NCI-H2081 (cell line): ENCODE measurements around the gene PLCG1.
"Not testable (repeated sequence)": the region's sequence is repeated elsewhere in the genome, so short reads cannot be mapped to it uniquely, and the experiment has no call there.

Source experiments
- DNase-seq, 2 experiments: peaks; one replicate each; lab custom pipeline; 2025; lab: John Stamatoyannopoulos, UW

Gene PLCG1

DNA sequence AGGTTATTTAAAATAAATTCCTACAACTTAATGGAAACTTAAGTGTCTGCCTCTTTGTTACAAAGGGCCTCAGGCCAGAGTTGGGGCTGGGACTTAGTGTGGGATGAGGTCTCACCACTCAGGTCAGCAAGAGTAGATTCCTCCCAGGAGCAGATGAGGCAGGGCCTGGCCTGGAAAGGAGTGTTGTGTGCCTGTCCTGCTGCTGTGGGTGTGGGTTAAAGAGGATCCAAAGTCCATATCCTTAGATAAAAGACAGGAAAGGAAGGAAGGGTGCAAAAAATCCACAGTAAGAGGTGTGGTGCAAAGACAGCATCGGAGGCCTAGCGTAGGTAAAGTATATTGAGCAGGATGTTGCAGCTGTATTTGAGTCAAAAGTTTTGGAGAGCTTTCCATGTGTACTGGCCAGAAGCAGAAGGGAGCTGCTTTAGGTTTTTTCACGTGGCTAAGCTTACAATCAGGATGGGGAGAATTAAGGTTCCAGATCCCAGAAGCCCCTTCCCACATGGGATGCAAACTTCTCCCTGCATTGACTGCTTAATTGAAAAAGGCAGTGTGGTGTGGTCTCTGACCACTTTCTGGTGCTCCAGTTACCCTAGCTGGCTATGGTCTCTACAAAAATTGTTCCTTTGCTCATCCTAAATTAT lies 12.8 kb upstream of the PLCG1 start:
- DNase-seq: no peak

DNA sequence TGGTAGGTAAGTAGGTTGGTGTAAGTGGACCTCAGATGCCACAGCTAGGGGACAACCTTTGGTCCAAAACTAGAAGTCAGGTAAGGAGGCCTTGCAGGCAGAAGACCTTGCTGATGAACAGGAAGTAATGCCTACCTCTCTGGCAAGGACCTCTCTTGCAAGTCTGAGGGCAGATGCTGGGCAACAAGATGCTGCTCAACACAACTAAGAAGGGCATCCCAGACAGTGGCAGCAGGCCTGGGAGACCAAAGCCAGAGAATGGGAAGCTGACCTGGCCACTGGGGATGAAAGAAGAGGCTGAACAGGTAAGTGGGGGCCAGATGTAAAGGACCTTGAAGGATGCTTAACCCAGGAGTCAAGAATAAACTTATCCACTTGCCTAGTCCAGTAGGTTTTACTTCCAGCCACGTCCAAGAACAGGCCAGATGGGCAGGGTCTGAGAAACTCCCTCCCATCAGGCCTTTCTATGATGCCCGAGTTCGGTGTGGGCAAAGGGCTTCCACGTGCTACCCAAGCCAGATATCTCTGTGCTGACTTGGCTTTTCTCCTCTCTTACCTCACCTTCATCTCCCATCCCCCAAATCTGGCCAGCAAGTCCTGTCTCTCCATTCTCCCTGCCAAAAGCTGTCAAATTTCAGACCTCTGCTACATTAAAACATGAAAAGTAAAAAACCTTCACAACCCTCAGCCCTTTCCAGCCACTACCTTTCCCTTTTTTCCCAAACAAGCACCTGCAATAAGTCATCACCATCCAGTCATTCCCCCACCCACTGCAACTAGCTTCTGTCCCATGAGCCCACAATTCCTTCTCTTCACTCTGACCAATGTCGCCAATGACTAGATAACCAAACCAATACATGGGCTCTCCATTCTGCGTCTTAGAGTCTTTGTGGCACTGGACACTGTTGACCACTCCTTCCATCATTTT lies 11.5 kb upstream of the PLCG1 start:
- DNase-seq: no peak

DNA sequence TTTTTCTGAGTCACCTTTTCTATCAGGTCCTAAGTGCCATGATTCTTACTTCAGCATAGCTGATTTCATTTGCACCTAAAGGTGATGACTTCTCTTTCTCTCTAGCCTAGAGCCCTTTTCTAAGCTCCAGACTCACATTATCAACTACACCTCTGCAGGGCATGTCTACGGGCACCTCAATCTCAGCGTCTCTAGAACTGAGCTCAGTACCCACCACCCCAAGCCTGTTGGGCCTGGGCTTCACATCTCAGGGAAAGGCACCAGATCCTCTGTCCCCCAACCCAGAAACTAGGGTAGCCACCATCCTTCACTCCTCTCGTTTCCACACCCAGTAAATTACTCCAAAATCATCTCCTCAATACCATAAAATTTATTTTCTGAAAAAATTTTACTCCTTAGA lies 10.6 kb upstream of the PLCG1 start:
- no peak for DNase-seq

DNA sequence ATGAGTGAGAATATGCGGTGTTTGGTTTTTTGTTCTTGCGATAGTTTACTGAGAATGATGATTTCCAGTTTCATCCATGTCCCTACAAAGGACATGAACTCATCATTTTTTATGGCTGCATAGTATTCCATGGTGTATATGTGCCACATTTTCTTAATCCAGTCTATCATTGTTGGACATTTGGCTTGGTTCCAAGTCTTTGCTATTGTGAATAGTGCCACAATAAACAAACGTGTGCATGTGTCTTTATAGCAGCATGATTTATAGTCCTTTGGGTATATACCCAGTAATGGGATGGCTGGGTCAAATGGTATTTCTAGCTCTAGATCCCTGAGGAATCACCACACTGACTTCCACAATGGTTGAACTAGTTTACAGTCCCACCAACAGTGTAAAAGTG lies 9.0 kb upstream of the PLCG1 start:
- not testable (repeated sequence) for DNase-seq

DNA sequence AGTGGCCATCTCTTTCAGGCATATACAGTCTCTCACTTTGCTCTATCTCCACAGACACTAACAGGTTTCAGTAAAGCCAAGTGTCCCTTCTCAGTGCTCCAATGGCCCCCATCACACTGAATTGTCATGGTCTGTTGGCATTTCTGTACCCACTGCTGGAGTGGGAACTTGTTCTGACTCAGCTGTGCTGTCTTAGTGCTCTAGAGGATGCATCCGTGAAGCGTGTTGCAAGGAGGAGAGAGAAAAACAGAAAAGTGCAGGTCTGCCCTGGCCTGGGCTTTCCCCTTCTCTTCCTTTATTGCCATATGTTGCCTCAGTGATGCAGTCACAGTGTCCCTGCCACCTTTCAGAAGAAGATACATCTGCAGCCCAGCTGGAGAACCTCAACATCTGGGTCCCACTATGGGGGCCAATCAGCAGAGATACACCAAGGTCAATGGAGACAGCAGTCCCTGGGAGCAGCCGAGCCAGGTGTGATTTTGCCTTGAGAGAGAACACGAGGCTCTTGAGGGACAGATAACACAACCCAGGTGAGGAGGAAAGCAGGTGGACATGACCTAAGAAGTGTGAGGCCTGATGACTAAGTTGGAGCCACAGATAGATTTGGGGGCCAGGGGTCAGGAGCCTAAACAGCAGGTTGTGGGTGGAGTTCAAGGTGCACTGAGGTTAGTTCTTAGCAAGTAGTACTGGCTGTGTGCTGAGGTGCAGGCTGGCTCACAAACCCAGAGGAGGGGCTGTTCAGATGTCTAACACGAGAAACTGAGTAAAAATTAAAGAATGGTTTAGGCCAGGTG lies 5.6 kb upstream of the PLCG1 start:
- no peak for DNase-seq

DNA sequence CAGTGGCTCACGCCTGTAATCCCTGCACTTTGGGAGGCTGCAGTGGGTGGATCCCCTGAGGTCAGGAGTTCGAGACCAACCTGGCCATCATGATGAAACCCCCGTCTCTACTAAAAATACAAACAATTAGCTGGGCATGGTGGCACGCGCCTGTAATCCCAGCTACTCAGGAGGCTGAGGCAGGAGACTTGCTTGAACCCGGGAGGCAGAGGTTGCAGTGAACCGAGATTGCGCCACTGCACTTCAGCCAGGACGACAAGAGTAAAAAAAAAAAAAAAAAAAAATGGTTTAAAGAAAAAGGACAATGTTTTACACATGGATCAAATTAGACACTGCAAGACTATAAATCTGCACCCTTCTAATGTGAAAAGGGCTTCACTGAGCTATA lies 5.0 kb upstream of the PLCG1 start:
- not testable (repeated sequence) for DNase-seq

DNA sequence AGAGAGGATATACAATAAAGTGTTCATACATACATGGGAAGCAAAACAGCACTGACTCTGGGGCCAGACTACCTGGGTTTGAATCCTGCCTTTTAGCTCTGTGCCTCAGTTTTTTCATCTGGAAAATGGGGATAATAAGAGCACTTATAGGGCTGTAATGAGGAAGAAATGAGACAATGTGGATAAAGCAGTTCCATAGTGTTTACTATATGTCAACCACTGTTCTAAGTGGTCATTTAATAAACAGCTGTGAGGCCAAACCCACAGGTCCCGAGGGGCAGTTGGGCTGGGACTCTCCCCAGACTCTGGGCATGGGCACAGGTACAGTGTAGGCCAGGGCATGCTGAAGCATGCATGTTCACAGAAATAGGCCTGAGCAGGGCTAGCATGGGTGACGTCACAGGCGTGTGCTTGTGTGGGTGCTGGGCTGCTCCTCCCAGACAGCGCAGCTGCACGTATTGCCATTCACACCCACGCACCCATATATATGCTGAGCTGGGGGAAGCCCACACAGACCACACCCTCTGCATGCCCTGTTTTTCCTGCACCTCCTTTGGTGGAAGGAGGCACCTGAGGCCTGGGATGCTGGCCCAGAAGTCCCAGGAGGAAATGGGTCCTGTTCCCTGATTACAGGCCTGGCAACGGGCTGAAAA lies 3.5 kb upstream of the PLCG1 start:
- no peak for DNase-seq

DNA sequence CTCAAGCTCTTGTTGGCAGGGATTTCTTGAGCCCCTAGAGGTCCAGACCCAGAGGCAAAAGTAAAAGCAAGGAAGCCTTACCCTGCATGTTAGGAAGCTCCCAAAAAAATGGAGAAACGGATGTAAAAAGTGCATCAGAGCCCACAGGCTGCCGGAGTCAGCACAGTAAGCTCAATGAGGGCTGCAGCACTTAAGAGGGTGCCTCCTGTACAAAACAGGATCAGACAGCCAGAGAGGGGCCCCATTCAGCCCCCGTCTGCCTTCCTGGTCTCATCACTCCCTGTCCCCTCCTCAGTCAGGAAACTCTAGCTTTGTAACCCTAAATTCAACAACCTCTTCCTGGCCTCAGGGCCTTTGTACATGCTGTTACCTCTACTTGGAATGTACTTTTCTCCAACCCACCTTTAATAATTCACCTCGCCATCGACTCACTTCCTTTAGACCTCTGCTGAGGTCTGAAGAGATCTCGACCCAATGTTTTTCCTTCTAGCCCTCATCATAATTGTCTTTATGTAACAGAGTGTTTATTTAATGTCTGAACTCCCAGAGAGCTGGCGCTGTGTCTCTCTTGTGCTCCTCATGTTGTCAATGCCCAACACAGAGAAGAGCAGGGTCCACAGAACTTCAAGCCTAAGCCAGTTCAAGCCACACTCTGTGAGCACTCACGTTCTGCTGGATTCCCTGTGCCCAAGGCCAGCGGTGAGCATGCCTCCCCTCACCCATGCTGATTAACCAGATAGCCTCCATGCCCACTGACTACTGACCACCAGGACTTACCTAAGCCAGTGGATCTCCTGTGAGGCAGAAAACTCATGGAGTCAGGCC lies 2.8 kb upstream of the PLCG1 start:
- no peak for DNase-seq

DNA sequence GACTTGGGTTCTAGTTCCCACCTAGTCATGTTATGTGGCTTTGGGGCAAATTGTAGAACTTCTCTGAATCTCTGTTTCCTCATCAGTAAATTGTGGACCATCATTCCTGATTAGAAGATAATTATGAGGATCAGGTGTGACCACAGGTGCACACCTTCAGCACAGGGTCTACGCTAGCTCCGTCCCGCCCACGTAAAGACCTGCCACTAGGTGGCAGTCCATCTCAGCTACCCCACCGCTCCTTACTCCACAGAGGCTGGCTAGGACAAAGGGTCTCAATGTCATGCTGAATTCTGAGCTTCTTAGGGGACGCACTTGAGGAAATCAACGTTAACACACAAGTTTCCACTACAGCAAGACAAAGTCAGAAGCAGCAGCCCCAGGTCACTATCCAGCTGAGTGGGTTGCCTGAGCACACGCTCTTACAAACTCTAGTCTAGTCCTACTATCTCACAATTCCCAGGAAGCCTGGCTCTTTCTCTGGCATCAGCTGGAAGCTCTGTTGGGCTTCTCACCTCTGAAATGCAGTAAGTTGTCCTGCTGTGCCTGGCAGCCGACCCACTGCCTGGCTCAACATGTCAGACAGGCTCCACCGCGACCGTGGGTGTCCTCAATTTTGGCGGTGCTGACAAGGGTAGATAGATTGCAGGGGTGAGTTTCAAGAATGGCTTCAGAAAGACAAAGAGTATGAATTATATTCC lies 2.0 kb upstream of the PLCG1 start:
- DNase-seq: peak; percentile 4 to 17

DNA sequence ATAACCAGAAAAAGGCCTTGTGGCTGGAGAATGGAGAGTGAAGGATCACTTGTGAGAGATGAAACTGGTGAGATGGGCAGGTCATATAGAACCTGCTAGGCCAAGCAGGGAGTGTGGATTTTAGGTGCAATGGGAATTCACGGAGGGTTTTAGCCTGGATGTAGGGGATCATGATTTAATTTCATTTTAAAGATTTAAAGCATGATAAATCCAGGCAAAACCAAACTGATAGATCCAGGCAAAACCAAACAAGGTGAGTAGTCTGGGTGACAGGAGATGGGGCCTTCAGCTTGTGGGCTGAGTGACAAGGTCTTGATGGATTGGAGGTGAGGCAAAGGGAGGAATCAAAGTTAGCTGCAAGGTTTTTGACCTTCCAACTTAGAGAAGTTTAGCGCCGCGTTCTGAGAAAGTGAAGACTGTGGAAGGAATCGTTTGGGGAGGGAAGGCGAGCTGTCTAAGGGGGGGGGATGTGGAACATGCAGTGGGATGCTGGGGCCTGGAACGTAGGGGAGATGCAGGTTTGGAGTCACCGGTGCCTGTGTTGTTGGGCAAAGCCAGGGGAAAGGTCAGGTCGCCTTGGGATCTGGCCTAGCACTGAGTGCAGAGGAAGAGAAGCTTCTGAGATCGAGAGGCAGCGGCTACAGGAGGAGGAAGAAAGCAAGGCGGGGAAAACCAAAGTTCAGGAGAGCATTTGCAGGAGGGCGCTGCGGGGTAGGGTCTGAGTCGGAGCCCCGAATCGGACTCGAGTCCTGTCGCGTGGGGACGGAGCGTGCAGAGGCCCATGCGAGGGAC lies 1.3 kb upstream of the PLCG1 start:
- no peak for DNase-seq

DNA sequence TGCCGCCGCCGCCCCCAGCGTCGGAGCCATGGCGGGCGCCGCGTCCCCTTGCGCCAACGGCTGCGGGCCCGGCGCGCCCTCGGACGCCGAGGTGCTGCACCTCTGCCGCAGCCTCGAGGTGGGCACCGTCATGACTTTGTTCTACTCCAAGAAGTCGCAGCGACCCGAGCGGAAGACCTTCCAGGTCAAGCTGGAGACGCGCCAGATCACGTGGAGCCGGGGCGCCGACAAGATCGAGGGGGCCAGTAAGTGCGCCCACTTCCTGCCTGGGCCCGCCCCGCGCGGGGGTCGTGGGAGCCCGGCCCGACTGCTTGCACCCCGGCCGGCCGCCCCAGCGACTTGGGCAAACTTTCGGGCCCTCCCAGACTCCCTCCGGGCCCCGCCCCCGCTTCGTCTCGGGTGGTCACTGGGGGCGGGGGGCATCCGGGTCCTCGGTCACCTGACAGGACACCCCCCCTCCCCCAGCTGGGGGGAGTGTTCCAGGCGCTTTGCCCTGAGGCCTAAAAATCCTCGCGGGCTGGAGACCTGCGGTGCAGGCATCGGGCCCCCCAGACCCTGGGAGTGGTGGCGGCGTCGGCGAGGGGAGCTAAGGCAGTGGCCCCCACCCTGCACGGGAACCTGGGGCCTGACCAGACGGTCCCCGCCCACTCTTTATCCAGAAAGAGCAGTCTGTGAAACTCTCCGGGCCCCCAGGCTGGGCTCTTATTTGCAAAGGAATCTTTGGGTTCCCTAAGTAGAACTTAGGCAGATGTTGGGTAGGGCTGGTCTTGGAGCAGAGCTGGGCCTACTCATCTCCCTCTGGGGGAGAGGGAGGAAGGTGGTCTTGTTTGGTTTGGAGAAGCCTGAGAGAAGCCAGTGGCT lies 501 bp downstream of the PLCG1 start:
- DNase-seq: peak; percentile 62 to 63

DNA sequence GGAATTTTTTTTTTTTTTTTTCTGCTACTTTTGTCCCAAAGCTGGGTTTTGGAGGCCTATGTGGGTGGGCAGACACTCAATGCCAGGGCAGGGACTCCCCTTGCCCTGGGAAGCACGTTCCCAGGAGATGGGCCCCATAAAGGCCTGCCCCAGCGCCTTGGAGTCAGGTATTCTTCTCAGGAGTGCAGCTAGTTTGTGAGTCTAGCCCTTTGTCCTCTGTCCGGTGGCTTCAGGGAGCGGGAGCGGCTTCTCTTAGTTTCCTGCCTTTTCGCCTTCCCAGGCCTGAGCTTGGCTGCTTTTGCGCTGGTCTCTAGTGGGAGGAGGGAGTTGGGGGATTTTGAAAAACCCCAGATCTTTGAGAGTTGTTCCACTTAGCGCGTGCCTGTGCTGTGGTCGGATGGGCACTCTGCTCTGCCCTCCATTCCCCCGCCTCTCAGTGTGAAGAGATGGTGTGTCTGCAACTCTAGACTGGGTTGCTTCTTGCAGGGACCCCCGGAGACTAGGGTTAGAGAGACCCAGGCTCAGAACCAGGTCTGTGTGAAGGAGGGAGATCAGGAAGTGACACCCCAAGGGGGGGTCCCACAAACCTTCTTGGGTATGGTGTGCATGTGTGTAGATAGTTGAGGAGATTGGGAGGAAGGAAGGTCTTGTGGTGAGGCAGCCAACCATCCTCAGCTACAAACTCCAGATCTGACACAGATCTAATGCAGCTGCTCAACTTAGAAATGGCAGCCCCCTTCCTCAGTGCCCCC lies 1.3 kb downstream of the PLCG1 start:
- DNase-seq: no peak

DNA sequence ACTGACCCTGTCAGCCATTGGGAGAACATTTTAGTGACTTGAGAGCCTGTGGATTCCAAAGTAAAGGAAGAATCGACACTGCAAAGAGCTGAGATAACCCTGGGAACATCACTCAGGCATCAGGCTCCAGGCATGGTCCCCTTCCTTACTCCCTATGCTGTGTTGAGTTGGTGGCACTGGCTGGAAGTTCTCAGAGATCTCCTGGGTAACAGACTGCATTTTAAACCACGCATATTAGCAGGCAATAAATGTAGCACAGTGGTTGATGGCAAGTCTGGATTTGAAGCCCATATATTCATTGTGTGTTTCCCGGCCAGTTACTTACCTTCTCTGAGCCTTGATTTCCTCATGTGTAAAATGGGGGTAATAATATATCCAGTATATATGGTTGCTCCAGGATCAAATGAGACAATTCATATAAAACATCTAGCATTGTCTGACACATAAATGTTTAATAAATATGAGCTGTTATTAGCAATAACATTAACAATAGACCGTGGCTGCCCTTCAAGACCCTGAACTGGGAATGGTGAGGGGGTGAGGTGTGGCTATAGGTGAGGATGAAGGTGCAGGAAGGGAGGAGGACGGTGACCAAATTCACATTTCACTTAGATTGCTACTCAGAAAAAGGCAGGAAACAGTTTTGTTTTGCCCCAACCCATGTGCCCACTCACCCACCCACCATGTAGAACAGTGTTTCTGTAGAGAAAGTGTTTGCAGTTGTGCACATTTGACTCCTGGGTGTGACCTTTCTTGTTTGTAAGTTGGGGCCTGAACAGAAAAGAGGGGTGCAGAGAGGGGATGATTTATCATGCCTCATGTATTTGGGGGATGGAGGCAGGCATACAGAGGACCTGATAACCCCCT lies 2.1 kb downstream of the PLCG1 start:
- DNase-seq: no peak

DNA sequence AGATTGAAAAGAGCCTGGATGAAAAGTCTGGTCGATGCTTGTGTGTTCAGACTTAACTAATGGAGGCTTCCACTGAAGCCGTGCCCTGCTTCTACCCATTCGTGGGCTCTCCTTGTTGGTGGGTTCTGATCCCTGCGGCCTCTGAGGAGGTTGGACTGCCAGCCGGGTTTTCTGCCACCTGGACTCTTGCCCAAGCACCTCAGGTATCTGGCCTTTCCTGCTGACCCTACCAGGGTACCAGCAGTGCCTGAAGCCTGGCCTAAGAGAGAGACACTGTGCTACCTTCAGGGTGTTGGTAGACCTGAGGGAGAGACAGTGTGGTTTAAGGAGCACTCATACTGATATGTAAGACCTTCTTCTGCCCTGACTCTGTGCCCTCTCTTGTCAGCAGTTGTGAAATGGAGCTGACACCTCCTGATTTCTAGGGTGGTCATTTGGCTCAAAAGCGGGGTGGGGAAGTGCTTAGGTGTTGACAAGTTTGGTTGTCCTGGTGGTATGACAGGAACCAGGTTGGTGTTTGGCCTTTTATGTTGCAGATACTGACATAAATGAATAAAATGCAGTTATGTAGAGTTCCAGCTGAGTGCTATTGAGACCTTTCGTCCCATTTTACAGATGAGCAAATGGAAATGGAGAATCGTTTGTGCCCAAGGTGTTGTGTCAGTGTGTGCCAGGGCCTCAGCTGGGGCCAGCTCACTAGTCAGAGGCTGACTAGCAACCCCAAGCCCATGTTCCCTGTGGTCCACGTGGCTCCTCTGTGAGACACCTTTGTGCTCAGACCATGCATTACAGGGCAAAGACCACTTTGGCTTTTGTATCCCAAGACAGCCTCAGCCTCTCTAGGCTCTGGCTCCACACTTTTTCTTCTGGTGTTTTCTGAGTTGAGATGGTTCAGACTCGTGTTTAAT lies 3.1 kb downstream of the PLCG1 start:
- no peak for DNase-seq

DNA sequence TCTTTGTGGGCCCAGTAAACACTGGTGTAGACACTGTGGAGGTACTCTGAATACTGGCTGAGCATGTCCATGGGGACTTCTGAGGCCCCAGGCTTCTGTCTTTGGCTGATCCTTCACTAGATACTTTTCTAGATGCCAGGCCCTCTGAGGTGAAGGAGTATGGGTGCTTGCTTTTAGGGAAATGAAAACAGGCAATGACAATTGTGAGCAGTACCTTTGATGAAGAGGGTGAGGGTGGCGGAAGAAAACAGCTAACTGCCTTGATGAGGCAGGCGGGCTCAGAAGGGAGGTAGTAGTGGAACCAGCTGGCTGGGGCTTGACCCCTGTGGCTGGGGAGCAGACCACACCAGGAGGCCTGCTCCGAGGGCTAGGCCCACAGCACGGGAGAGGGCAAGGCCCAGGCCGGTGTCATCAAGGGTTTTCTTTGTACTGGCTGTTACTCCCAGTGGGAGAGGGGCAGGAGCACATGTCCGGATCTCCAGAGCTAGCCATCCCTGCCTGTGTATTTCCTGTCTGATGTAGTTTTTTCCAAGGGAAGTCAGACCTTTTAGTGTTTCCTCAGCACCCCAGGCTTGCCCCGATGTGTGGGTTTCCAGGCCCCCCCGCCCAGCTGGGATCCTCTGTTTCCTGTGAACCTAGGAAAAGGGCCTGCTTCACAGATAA lies 3.9 kb downstream of the PLCG1 start:
- no peak for DNase-seq
